CD4-positive, alpha-beta T cell (primary cell): Measurements from ENCODE around the gene ZFP14. TPM values are rescaled to one million over a fixed set of nuclear protein-coding genes. Genes with fewer than 3 reads are reported as not detected.
A peak's percentile ranks its signal among the peaks of the same experiment; 100 is the strongest.
"Not testable (repeated sequence)": the region's sequence is repeated elsewhere in the genome, so short reads cannot be mapped to it uniquely, and the experiment has no call there.

Source experiments
- ATAC-seq: fragments of 200-7000 bp; cut with Tn5 transposase; one replicate; pipeline ENCODE4 v1.10.0; 2022; ENCODE audit warnings: mild to moderate bottlenecking; ENCODE audit not compliant: poor library complexity
- CTCF ChIA-PET: fragments of 350-600 bp; sonication (Branson Sonifier 250); formaldehyde crosslinking; loops from one replicate; lab custom pipeline; 2021; ENCODE audit warnings: antibody characterized with exemption, inconsistent platforms; lab: Charles Lee
- POLR2A ChIA-PET: fragments of 350-600 bp; sonication (Branson Sonifier 250); formaldehyde crosslinking; loops from one replicate; lab custom pipeline; 2021; ENCODE audit warnings: antibody characterized with exemption, inconsistent platforms; lab: Charles Lee
- DNase-seq, 14 experiments: peaks; one replicate each; pipeline ENCODE4 v3.0.0-alpha.2; 2013 to 2020; ENCODE audit warnings: mixed read lengths in 2 of 14
- H3K27ac ChIP-seq, 2 donors: one replicate each; pipeline versions ENCODE4 v1.5.1 to v1.7.0; 2013; ENCODE audit warnings: low read length in 2 of 2, low read depth in 1 of 2, mild to moderate bottlenecking in 1 of 2
- H3K27me3 ChIP-seq, 2 experiments: 1 replicate in 1 of 2; 2 replicates in 1 of 2; pipeline versions ENCODE4 v1.6.1 to v1.7.0; 2013; ENCODE audit warnings: low read length in 2 of 2, control low read depth in 1 of 2, mild to moderate bottlenecking in 1 of 2, moderate library complexity in 1 of 2; ENCODE audit not compliant: insufficient read depth in 2 of 2, control insufficient read depth in 1 of 2
- H3K36me3 ChIP-seq: one replicate; pipeline ENCODE4 v1.6.1; 2013; ENCODE audit warnings: low read length, control low read depth; ENCODE audit not compliant: insufficient read depth
- H3K4me1 ChIP-seq: one replicate; pipeline ENCODE4 v1.6.1; 2013; ENCODE audit warnings: low read length, control low read depth; ENCODE audit not compliant: insufficient read depth
- H3K4me3 ChIP-seq: one replicate; pipeline ENCODE4 v1.5.1; 2013; ENCODE audit warnings: mild to moderate bottlenecking, low read length, moderate library complexity
- H3K9me3 ChIP-seq, 2 experiments: 1 replicate in 1 of 2; 2 replicates in 1 of 2; pipeline versions ENCODE4 v1.6.1 to v1.7.0; 2013; ENCODE audit warnings: low read length in 2 of 2, mild to moderate bottlenecking in 2 of 2, control low read depth in 1 of 2, moderate library complexity in 1 of 2; ENCODE audit not compliant: control insufficient read depth in 1 of 2, insufficient read depth in 1 of 2
- H3K27ac Mint-ChIP-seq: one replicate; pipeline ENCODE4 v1.8.0; 2020; ENCODE audit warnings: mixed read lengths
- H3K27me3 Mint-ChIP-seq: one replicate; pipeline ENCODE4 v1.8.0; 2021; ENCODE audit warnings: mixed read lengths
- H3K36me3 Mint-ChIP-seq: one replicate; pipeline ENCODE4 v1.8.0; 2021; ENCODE audit warnings: low read depth, mixed read lengths
- H3K4me1 Mint-ChIP-seq: one replicate; pipeline ENCODE4 v1.8.0; 2021; ENCODE audit warnings: low read depth, mixed read lengths
- H3K4me3 Mint-ChIP-seq: one replicate; pipeline ENCODE4 v1.8.0; 2020; ENCODE audit warnings: mild to moderate bottlenecking, mixed read lengths
- H3K9me3 Mint-ChIP-seq: one replicate; pipeline ENCODE4 v1.8.0; 2020; ENCODE audit warnings: mixed read lengths
- intact Hi-C, 2 experiments: fragments of 100-400 bp; cut with DNase I in 1 of 2; cut with micrococcal nuclease in 1 of 2; formaldehyde crosslinking; loops; one replicate each; pipeline versions ENCODE4 v1.15.1 to v1.9.0; 2023 to 2025; cut with DNase I, micrococcal nuclease
- total RNA-seq, 174 experiments: library from RNA in 2 of 174; stranded (reverse) in 2 of 174; gene quantifications; one replicate each; pipeline ENCODE4 v1.2.3 and lab custom pipeline; 2021 to 2026
- TF ChIP-seq, protein P1 (sequence below): fragments of 200-600 bp; IDR thresholded peaks from one replicate; pipeline ENCODE4 v1.8.0; 2022; ENCODE audit warnings: antibody characterized with exemption, mild to moderate bottlenecking

The ZFP14 gene
- total RNA-seq, 2 experiments from 2014 or later, result 3.7 to 4.4 TPM

DNA sequence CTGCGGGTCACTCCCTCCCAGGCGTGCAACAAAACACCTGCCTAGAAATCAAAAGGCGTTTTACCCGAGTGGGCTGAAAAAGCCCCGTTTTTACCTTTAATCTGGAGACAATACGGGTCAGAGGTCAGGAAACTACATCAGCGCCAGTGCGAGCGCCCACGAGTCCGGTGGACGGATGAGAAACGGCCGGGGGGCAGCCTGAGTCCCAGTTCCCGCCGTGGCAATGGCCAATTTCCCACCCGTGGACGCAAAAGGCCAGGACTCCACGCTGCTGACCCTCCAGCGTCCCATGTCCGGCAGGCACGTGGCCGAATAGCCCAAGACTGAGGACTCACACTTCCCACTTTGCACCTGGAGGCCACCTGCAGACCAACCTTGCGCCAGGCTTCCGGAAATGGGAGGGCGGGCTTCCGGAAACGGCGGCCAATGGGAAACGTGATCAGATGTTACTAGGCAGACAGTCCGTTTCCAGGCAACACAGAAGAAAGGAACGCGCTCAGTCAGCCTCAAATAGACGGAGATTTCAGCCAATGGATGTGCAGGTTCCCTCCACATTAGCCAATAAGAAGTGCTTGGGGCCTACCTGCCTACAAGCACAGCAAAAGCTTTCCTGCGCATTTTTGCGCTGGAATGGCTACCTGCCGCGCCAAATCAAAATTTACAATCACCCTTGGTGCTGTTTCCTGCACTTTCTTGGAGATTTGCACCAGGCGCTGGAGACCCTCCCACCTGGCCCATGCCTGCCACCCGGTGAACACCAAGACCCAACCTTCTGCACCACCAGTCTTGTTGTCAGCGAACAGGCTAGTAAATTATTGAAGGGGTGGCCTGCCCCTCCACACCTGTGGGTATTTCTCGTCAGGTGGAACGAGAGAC, 47.4 kb downstream of the ZFP14 start:
- peaks cover 92% of the 10 kb centered on the region for H3K36me3 Mint-ChIP-seq
- Histone ChIP-seq H3K4me1 (peaks cover 11% of the 10 kb centered on the region), H3K27me3 (no peaks in the 10 kb centered on the region), H3K4me3 (peak overlapping the region; percentile 53), H3K9me3 (peaks cover 63 to 67% of the 10 kb centered on the region in 2 experiments), H3K27ac (no peak overlapping the region), H3K36me3 (peaks cover 6% of the 10 kb centered on the region)
- CTCF ChIA-PET, result no interaction called here
- no peak overlapping the region for H3K27ac Mint-ChIP-seq
- intact Hi-C loops, result no loop called here
- H3K9me3 Mint-ChIP-seq, result peaks cover 10% of the 10 kb centered on the region
- TF ChIP-seq, protein P1, sequence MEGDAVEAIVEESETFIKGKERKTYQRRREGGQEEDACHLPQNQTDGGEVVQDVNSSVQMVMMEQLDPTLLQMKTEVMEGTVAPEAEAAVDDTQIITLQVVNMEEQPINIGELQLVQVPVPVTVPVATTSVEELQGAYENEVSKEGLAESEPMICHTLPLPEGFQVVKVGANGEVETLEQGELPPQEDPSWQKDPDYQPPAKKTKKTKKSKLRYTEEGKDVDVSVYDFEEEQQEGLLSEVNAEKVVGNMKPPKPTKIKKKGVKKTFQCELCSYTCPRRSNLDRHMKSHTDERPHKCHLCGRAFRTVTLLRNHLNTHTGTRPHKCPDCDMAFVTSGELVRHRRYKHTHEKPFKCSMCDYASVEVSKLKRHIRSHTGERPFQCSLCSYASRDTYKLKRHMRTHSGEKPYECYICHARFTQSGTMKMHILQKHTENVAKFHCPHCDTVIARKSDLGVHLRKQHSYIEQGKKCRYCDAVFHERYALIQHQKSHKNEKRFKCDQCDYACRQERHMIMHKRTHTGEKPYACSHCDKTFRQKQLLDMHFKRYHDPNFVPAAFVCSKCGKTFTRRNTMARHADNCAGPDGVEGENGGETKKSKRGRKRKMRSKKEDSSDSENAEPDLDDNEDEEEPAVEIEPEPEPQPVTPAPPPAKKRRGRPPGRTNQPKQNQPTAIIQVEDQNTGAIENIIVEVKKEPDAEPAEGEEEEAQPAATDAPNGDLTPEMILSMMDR, result no peak
- POLR2A ChIA-PET, result no interaction called here
- DNase-seq (peak; percentile 7 to 86 (median 44)), ATAC-seq (peak; percentile 93)
- H3K4me3 Mint-ChIP-seq, result peak overlapping the region; percentile 78
- peaks cover 11% of the 10 kb centered on the region for H3K4me1 Mint-ChIP-seq
- no peaks in the 10 kb centered on the region for H3K27me3 Mint-ChIP-seq

DNA sequence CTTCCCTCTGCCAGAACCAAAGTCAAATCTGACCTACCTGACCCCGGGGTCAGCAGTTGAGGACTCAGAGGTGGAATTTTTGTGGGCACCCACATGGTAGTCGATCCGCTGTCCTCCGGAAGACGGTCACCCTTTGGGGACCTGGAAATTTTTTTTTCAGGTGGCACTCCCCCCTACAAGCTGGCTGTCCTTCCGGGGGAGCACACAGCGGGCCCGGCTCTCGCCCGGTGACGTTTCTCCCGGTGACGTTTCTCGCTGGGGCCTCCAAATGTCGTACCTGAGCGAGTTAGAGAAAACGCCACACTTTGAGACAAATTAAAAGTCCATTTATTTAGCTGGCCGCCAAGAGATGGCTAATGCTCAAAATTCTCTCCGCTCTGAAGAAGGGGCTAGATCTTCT, 48.8 kb downstream of the ZFP14 start:
- ChIA-PET CTCF (no interaction called here), POLR2A (no interaction called here)
- no peak for ATAC-seq
- H3K4me1 ChIP-seq, result peaks cover 11% of the 10 kb centered on the region
- no peak overlapping the region for H3K27ac ChIP-seq
- H3K4me1 Mint-ChIP-seq, result peaks cover 11% of the 10 kb centered on the region
- peaks cover 8% of the 10 kb centered on the region for H3K36me3 ChIP-seq
- no peak for DNase-seq
- peaks cover 10% of the 10 kb centered on the region for H3K9me3 Mint-ChIP-seq
- H3K4me3 Mint-ChIP-seq, result no peak overlapping the region
- TF ChIP-seq, protein P1, result no peak
- H3K9me3 ChIP-seq, result peaks cover 62 to 66% of the 10 kb centered on the region in 2 experiments
- peaks cover 92% of the 10 kb centered on the region for H3K36me3 Mint-ChIP-seq
- intact Hi-C loops, result no loop called here
- H3K4me3 ChIP-seq, result no peak overlapping the region
- H3K27me3 ChIP-seq, result no peaks in the 10 kb centered on the region
- no peak overlapping the region for H3K27ac Mint-ChIP-seq
- H3K27me3 Mint-ChIP-seq, result no peaks in the 10 kb centered on the region

DNA sequence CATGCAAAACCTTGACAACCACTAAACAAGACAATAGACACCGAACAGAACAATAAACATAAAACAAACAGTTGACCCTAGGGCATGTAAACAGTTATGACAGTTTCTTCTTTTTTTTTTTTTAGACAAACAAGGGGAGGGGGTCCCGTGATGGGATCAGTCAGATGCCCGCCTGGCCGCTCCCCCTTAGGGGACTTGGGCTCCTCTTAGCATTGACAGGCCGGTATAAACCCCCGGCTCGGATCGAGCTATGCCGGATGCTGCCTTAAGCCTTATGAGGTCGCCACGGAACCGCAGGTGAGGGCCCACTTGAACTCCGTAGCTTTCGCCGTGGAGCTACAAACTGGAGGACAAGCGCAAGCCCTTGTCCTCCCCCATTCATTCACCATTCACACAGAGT, 49.5 kb downstream of the ZFP14 start:
- H3K27ac Mint-ChIP-seq, intact Hi-C loops, H3K27me3 ChIP-seq, H3K27ac ChIP-seq, ATAC-seq, H3K27me3 Mint-ChIP-seq, DNase-seq, H3K4me3 ChIP-seq, H3K36me3 ChIP-seq, H3K4me3 Mint-ChIP-seq, POLR2A ChIA-PET, CTCF ChIA-PET: not testable (repeated sequence)
- peaks cover 11% of the 10 kb centered on the region for H3K4me1 ChIP-seq
- Mint-ChIP-seq H3K4me1 (peaks cover 11% of the 10 kb centered on the region), H3K9me3 (peaks cover 10% of the 10 kb centered on the region), H3K36me3 (peaks cover 93% of the 10 kb centered on the region)
- H3K9me3 ChIP-seq, result peaks cover 61 to 65% of the 10 kb centered on the region in 2 experiments

DNA sequence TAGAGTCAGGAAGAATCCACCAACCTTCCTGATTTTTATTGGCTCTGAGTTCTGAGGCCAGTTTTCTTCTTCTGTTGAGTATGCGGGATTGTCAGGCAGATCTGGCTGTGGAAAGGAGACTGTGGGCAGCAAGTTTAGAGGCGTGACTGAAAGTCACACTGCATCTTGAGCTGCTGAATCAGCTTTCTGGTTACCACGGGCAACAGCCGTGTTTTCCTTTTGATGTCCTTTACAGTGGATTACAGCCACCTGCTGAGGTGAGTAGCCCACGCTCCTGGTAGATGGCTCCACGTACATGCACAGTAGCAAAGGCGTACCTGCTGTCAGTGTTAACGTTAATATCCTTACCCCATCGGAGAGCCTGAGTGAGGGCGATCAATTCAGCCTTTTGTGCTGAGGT, 52.4 kb downstream of the ZFP14 start:
- Mint-ChIP-seq H3K4me1 (peaks cover 11% of the 10 kb centered on the region), H3K36me3 (peaks cover 89% of the 10 kb centered on the region), H3K9me3 (peaks cover 12% of the 10 kb centered on the region)
- H3K27me3 ChIP-seq, DNase-seq, intact Hi-C loops, CTCF ChIA-PET, POLR2A ChIA-PET, H3K4me3 ChIP-seq, ATAC-seq, H3K4me1 ChIP-seq, H3K27me3 Mint-ChIP-seq, H3K27ac Mint-ChIP-seq, H3K27ac ChIP-seq, H3K36me3 ChIP-seq, H3K4me3 Mint-ChIP-seq: not testable (repeated sequence)
- peaks cover 48 to 61% of the 10 kb centered on the region in 2 experiments for H3K9me3 ChIP-seq

DNA sequence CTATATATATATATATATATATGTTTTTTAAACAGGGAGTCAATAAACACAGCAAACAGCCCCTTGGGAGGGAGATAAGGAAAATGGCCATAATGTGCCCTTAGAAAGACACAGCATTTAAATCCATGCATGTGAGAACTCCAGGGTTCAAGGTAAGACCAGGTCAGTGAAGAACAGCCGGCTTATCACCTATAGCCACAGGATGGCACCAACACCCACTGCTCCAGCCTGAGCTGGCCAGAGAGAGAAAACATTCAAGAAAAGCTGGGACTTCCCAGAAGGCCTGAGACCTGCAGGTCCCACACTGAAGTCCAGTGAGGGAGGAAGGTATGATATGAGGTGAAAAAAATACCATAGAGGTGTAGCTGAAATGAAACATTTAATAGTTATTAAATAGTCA, 63.8 kb downstream of the ZFP14 start:
- H3K9me3 Mint-ChIP-seq, H3K27me3 Mint-ChIP-seq, CTCF ChIA-PET: not testable (repeated sequence)

More for the DNA sequence above, 63.8 kb downstream of the ZFP14 start:
- POLR2A ChIA-PET, H3K4me3 ChIP-seq, H3K36me3 ChIP-seq, H3K4me1 Mint-ChIP-seq, DNase-seq, H3K4me1 ChIP-seq, ATAC-seq, intact Hi-C loops, H3K27ac Mint-ChIP-seq, H3K27ac ChIP-seq, H3K4me3 Mint-ChIP-seq, H3K27me3 ChIP-seq: not testable (repeated sequence)
- peaks cover 15% of the 10 kb centered on the region for H3K36me3 Mint-ChIP-seq
- peaks cover 0 to 19% of the 10 kb centered on the region in 2 experiments for H3K9me3 ChIP-seq
